BLaER1 (cell line): Measurements from ENCODE around the gene THBS2.
"Not testable (repeated sequence)": the region's sequence is repeated elsewhere in the genome, so short reads cannot be mapped to it uniquely, and the experiment has no call there.

Experiments used
- H3K27ac ChIP-seq: shearing (Covaris generic); formaldehyde crosslinking; 2 replicates; pipeline ENCODE4 v1.8.1; 2022
- H3K27me3 ChIP-seq: shearing (Covaris generic); formaldehyde crosslinking; 2 replicates; pipeline ENCODE4 v1.8.1; 2022
- H3K36me3 ChIP-seq: shearing (Covaris generic); formaldehyde crosslinking; 2 replicates; pipeline ENCODE4 v1.8.1; 2022
- H3K4me1 ChIP-seq: shearing (Covaris generic); formaldehyde crosslinking; 2 replicates; pipeline ENCODE4 v1.8.1; 2022
- H3K4me2 ChIP-seq: shearing (Covaris generic); formaldehyde crosslinking; 2 replicates; pipeline ENCODE4 v1.8.1; 2022
- H3K4me3 ChIP-seq: shearing (Covaris generic); formaldehyde crosslinking; 2 replicates; pipeline ENCODE4 v1.8.1; 2022
- H3K9ac ChIP-seq: shearing (Covaris generic); formaldehyde crosslinking; 2 replicates; pipeline ENCODE4 v1.8.1; 2022
- H3K9me3 ChIP-seq: shearing (Covaris generic); formaldehyde crosslinking; 2 replicates; pipeline ENCODE4 v1.8.1; 2022
- H4K20me1 ChIP-seq: shearing (Covaris generic); formaldehyde crosslinking; 2 replicates; pipeline ENCODE4 v1.8.1; 2022
- Cebpa-rat ChIP-seq: shearing (Covaris generic); IDR thresholded peaks from 2 replicates; pipeline ENCODE4 v1.8.1; 2022

Gene THBS2

GRCh38 chr6:169265486-169266131, 12.0 kb upstream of the THBS2 start:
- H3K4me1 ChIP-seq, result peaks cover 15% of the 10 kb centered on the region
- no peak overlapping the region for H3K4me3 ChIP-seq
- H3K4me2 ChIP-seq, result no peak overlapping the region

GRCh38 chr6:169263836-169264608, 10.4 kb upstream of the THBS2 start:
- peaks cover 9% of the 10 kb centered on the region for H3K4me1 ChIP-seq
- no peak for TF ChIP-seq Cebpa-rat
- H4K20me1 ChIP-seq, result no peaks in the 10 kb centered on the region
- H3K9ac ChIP-seq, result no peak overlapping the region
- H3K27me3 ChIP-seq, result no peaks in the 10 kb centered on the region
- no peak overlapping the region for H3K27ac ChIP-seq
- no peaks in the 10 kb centered on the region for H3K9me3 ChIP-seq
- peak overlapping the region; percentile 24 for H3K4me2 ChIP-seq
- H3K36me3 ChIP-seq, result no peaks in the 10 kb centered on the region
- H3K4me3 ChIP-seq, result no peak overlapping the region

More at GRCh38 chr6:169265486-169266131, 12.0 kb upstream of the THBS2 start:
- H3K27ac ChIP-seq, result no peak overlapping the region
- no peaks in the 10 kb centered on the region for H4K20me1 ChIP-seq
- no peak overlapping the region for H3K9ac ChIP-seq
- no peaks in the 10 kb centered on the region for H3K36me3 ChIP-seq
- no peaks in the 10 kb centered on the region for H3K27me3 ChIP-seq
- no peak for TF ChIP-seq Cebpa-rat
- H3K9me3 ChIP-seq, result no peaks in the 10 kb centered on the region

GRCh38 chr6:169263374-169263773, 9.7 kb upstream of the THBS2 start:
- H3K27me3 ChIP-seq, result no peaks in the 10 kb centered on the region
- no peak for TF ChIP-seq Cebpa-rat
- no peak overlapping the region for H3K4me3 ChIP-seq
- no peaks in the 10 kb centered on the region for H3K9me3 ChIP-seq
- no peaks in the 10 kb centered on the region for H3K36me3 ChIP-seq
- peaks cover 9% of the 10 kb centered on the region for H3K4me1 ChIP-seq
- no peak overlapping the region for H3K27ac ChIP-seq
- no peak overlapping the region for H3K9ac ChIP-seq
- peak overlapping the region; percentile 24 for H3K4me2 ChIP-seq
- H4K20me1 ChIP-seq, result no peaks in the 10 kb centered on the region

DNA sequence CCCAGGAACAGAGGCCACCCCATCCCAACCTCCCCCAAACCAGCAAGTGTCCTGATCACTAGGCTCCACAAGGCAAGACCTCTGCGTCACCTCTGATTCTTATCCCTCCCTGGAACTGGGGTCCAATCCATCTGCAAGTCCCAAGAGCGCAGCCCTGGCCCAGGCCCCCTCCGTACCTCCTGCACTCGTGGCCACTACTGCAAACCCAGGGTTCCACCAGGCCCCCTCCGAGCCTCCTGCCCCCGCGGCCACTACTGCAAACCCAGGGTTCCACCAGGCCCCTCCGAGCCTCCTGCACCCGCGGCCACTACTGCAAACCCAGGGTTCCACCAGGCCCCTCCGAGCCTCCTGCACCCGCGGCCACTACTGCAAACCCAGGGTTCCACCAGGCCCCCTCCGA, 9.0 kb upstream of the THBS2 start:
- not testable (repeated sequence) for H3K4me3 ChIP-seq, H4K20me1 ChIP-seq, H3K27me3 ChIP-seq, H3K27ac ChIP-seq, H3K9me3 ChIP-seq, H3K36me3 ChIP-seq, H3K4me2 ChIP-seq, H3K9ac ChIP-seq, H3K4me1 ChIP-seq

- no peaks in the 10 kb centered on the region for H3K27me3 ChIP-seq
- H3K36me3 ChIP-seq, result no peaks in the 10 kb centered on the region
- no peak overlapping the region for H3K4me3 ChIP-seq
- H4K20me1 ChIP-seq, result no peaks in the 10 kb centered on the region
- H3K9me3 ChIP-seq, result no peaks in the 10 kb centered on the region
- H3K27ac ChIP-seq, result no peak overlapping the region
- no peak overlapping the region for H3K4me2 ChIP-seq
- no peak for TF ChIP-seq Cebpa-rat
- H3K9ac ChIP-seq, result no peak overlapping the region
- H3K4me1 ChIP-seq, result no peaks in the 10 kb centered on the region
Observed at GRCh38 chr6:169256518-169256917, 2.9 kb upstream of the THBS2 start.

GRCh38 chr6:169256061-169256460, 2.4 kb upstream of the THBS2 start:
- Histone ChIP-seq H3K27ac (no peak overlapping the region), H3K36me3 (no peaks in the 10 kb centered on the region), H3K9ac (no peak overlapping the region), H3K4me3 (no peak overlapping the region), H3K9me3 (no peaks in the 10 kb centered on the region), H3K4me1 (no peaks in the 10 kb centered on the region), H4K20me1 (no peaks in the 10 kb centered on the region), H3K27me3 (no peaks in the 10 kb centered on the region), H3K4me2 (no peak overlapping the region)
- no peak for TF ChIP-seq Cebpa-rat

GRCh38 chr6:169255643-169256042, 2.0 kb upstream of the THBS2 start:
- Histone ChIP-seq H4K20me1 (no peaks in the 10 kb centered on the region), H3K4me3 (no peak overlapping the region), H3K36me3 (no peaks in the 10 kb centered on the region), H3K9ac (no peak overlapping the region), H3K9me3 (no peaks in the 10 kb centered on the region), H3K27me3 (no peaks in the 10 kb centered on the region), H3K4me1 (no peaks in the 10 kb centered on the region), H3K4me2 (no peak overlapping the region), H3K27ac (no peak overlapping the region)
- TF ChIP-seq Cebpa-rat, result no peak

- no peak overlapping the region for H3K27ac ChIP-seq
- H3K9me3 ChIP-seq, result no peaks in the 10 kb centered on the region
- no peaks in the 10 kb centered on the region for H3K36me3 ChIP-seq
- H3K4me2 ChIP-seq, result no peak overlapping the region
- no peaks in the 10 kb centered on the region for H4K20me1 ChIP-seq
- H3K27me3 ChIP-seq, result no peaks in the 10 kb centered on the region
- no peak overlapping the region for H3K9ac ChIP-seq
- no peak overlapping the region for H3K4me3 ChIP-seq
- no peak for TF ChIP-seq Cebpa-rat
- H3K4me1 ChIP-seq, result no peaks in the 10 kb centered on the region
Observed at GRCh38 chr6:169254456-169255316, 1.0 kb upstream of the THBS2 start.

DNA sequence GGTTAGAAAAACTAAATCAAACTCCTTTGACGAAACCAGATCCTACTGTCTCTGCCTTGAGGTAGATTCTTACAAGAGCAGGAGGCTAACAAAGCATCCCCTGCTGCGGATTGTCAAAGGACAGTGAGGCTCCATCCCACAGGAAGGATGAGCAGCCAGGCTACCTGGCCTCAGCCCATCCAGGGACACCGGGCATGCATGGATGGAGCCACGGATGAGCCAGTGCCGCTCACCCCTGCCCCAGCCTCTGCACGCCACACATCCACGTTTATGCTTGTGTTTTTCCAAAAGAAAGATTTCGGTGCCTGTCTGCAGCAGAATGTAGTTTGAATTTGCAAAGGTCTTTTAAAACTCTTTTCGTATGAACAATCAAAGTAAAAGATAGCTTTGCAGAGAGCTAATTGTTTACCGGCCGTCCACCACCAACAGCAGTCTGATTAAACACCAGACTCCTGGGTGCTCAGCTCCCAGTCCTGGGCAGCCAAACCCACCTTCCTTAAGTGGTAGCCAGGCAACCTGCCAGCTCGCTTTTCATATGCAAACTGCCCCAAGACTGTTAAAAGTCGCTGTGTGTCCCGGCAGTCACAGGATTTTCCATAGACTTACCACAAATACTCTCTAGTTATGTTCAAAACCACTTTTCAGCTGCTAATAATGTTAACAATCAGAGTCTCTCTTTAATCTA, 999 bp downstream of the THBS2 start:
- Histone ChIP-seq H4K20me1 (no peaks in the 10 kb centered on the region), H3K4me2 (no peak overlapping the region), H3K36me3 (no peaks in the 10 kb centered on the region), H3K9ac (no peak overlapping the region), H3K4me3 (no peak overlapping the region), H3K27me3 (no peaks in the 10 kb centered on the region), H3K9me3 (no peaks in the 10 kb centered on the region; the same call in 1 of the 2 replicates), H3K27ac (no peak overlapping the region), H3K4me1 (no peaks in the 10 kb centered on the region)
- no peak for TF ChIP-seq Cebpa-rat
